HEK293T (cell line): ENCODE data around the gene DGKQ.

Experiments used
- ELF4 ChIP-seq: fragments of 450-650 bp; IDR thresholded peaks from 2 replicates; pipeline ENCODE4 v1.6.1; 2017; ENCODE audit warnings: antibody characterized with exemption
- FOXA1 ChIP-seq: fragments of 450-650 bp; IDR thresholded peaks from 2 replicates; pipeline ENCODE4 v1.6.1; 2016; ENCODE audit warnings: mild to moderate bottlenecking
- FOXK2 ChIP-seq: fragments of 450-650 bp; IDR thresholded peaks from 2 replicates; pipeline ENCODE4 v1.6.1; 2016; ENCODE audit warnings: mild to moderate bottlenecking
- HDGF ChIP-seq: fragments of 450-650 bp; IDR thresholded peaks from 2 replicates; pipeline ENCODE4 v1.6.1; 2017; ENCODE audit warnings: antibody characterized with exemption, borderline replicate concordance
- LEF1 ChIP-seq: fragments of 450-650 bp; IDR thresholded peaks from 2 replicates; pipeline ENCODE4 v1.6.1; 2017; ENCODE audit warnings: mild to moderate bottlenecking, borderline replicate concordance
- SP1 ChIP-seq: fragments of 450-650 bp; IDR thresholded peaks from 2 replicates; pipeline ENCODE4 v1.6.1; 2017
- SUZ12 ChIP-seq: fragments of 450-650 bp; IDR thresholded peaks from 2 replicates; pipeline ENCODE4 v1.6.1; 2016; ENCODE audit warnings: mild to moderate bottlenecking
- TARDBP ChIP-seq: fragments of 450-650 bp; IDR thresholded peaks from 2 replicates; pipeline ENCODE4 v1.6.1; 2016

DNA sequence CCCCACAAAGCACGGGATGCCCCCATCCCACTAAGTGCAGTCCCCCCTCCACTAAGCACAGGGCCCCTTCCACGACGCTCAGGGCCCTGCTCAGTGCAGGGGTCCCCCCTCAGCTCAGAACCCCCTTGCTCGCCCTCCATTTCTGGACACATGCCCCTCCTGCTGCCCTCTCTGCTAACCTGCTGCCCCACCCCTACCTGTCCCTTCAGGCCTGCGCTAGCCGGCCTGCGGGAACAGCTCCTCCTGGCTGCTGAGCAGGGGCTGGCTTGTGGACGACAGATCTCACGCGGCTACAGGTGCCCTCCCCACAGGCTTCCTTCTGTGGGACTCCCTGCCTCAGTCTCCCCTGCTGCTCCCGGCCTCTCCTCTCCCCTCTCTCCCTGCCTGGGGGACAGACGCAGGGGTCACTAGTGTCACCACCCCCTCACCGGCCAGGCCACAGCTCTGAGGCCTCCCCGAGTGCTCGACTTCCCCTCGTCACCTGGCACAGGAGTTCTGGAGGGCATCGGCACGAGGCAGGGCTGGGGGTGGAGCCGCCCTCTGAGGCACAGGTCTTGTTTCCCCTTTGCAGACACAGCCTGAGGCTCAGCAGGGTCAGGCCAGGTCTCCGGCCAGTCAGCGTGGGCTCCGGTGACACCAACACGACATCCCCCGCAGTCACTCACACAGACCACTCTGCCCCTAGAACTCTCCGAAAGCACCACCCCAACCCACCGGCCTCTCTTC is 62.8 kb downstream of the DGKQ start:
- TF ChIP-seq TARDBP (no peak), FOXA1 (no peak), FOXK2 (no peak), HDGF (no peak), SP1 (no peak), ELF4 (no peak), SUZ12 (no peak), LEF1 (no peak)
